GM23248 (cell line): ENCODE measurements around the gene PANX3.

Source experiments
- EZH2 ChIP-seq: fragments of 200-600 bp; sonication (generic); IDR thresholded peaks from 2 replicates; pipeline ENCODE4 v1.6.1; 2018; ENCODE audit warnings: antibody characterized with exemption, mild to moderate bottlenecking; ENCODE audit not compliant: insufficient read depth, poor library complexity, severe bottlenecking
- EZH2phosphoT487 ChIP-seq: fragments of 200-600 bp; sonication (generic); IDR thresholded peaks from 2 replicates; pipeline ENCODE4 v1.6.1; 2018; ENCODE audit warnings: antibody characterized with exemption, moderate library complexity, mild to moderate bottlenecking, low read depth; ENCODE audit not compliant: insufficient read depth

GRCh38 chr11:124643605-124644425 is 32.6 kb downstream of the PANX3 start:
- no peak for TF ChIP-seq EZH2
- no peak for TF ChIP-seq EZH2phosphoT487
